AG10803 (cell line): ENCODE measurements around the gene ARHGEF28.

Source experiments
- DNase-seq: peaks from one replicate; pipeline ENCODE4 v3.0.0; 2010; ENCODE audit warnings: low read depth
- H3K4me3 ChIP-seq: 2 replicates; pipeline ENCODE4 v1.5.1; 2011; ENCODE audit warnings: mild to moderate bottlenecking, low read length, control low read depth
- TF ChIP-seq, protein P1 (sequence below): conservative IDR thresholded peaks from 2 replicates; pipeline ENCODE4 v1.5.1; 2011; ENCODE audit warnings: mild to moderate bottlenecking, low read length, control low read depth, inconsistent platforms

ARHGEF28 gene

DNA sequence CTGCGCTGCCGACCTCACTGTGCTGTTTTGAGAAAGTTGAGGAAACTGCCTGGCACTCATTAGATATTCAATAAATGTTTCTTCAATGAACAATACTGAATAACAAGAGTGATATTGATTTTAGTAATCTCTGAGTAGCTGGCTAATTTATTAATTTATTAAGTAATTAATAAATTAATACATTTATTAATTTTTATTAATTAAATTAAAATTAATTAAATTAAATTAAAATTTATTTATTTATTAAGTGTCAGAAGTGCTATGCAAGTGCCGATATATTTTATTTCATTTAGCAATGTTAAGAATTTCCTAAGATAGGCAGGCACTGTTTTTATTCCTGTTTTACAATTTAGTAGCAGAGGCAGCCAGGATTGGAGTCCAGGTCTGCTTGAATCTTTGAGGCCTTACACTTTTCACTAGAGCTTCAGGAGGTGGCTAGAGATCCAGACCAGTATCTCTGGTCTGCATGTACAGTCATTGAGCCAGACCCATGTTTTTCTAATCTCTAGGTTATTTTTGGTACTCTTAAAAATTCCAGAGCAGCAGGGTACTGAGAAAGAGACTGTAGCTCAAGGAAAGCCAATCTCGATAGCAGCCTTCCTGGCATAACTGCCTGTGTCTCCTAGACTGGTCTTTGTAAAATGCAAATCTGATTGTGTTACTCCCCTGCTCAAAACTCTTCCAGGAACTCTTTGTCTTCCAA, 109.2 kb downstream of the ARHGEF28 start:
- DNase-seq, result no peak
- H3K4me3 ChIP-seq, result no peak overlapping the region
- TF ChIP-seq, protein P1, sequence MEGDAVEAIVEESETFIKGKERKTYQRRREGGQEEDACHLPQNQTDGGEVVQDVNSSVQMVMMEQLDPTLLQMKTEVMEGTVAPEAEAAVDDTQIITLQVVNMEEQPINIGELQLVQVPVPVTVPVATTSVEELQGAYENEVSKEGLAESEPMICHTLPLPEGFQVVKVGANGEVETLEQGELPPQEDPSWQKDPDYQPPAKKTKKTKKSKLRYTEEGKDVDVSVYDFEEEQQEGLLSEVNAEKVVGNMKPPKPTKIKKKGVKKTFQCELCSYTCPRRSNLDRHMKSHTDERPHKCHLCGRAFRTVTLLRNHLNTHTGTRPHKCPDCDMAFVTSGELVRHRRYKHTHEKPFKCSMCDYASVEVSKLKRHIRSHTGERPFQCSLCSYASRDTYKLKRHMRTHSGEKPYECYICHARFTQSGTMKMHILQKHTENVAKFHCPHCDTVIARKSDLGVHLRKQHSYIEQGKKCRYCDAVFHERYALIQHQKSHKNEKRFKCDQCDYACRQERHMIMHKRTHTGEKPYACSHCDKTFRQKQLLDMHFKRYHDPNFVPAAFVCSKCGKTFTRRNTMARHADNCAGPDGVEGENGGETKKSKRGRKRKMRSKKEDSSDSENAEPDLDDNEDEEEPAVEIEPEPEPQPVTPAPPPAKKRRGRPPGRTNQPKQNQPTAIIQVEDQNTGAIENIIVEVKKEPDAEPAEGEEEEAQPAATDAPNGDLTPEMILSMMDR, result no peak

DNA sequence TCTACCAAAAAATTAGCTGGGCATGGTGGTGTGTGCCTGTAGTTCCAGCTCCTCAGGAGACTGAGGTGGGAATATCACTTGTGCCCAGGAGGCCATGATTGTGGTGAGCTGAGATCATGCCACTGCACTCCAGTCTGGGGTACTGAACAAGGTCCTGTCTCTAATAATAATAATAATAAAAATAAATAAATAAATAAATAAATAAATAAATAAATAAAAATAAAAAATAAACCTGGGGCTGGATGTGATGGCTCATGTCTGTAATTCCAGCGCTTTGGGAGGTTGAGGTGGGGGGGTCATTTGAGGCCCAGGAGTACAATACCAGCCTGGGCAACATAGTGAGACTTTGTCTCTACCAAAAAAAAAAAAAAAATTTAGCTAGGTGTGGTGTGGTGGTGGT, 113.7 kb downstream of the ARHGEF28 start:
- TF ChIP-seq, protein P1, result no peak
- H3K4me3 ChIP-seq, result no peak overlapping the region
- no peak for DNase-seq

GRCh38 chr5:73740274-73740790, 114.3 kb downstream of the ARHGEF28 start:
- H3K4me3 ChIP-seq, result no peak overlapping the region
- TF ChIP-seq, protein P1, result no peak
- DNase-seq, result no peak

- no peak for DNase-seq
- TF ChIP-seq, protein P1, result no peak
- no peak overlapping the region for H3K4me3 ChIP-seq
These were observed 117.2 kb downstream of the ARHGEF28 start for GRCh38 chr5:73743161-73743560.

DNA sequence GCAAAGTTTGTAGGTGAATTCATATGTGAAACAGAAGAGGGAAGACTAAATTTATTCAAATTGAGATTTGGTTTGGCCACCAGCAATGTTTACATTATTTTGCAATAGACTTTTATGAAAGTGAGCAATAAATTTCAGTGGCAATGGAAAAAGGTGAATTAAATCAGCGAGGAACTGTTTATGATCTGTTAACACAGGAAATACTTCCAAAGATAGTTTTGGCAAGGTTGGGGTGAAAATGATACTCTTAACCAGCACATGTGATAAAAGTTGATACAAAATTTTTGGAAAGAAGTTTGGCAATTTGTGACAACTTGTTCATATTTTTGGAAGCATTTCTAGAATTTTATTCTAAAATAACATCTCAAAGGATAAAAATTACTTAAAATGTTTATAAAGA, 119.8 kb downstream of the ARHGEF28 start:
- no peak overlapping the region for H3K4me3 ChIP-seq
- DNase-seq, result no peak
- TF ChIP-seq, protein P1, result no peak

- H3K4me3 ChIP-seq, result no peak overlapping the region
- no peak for DNase-seq
- TF ChIP-seq, protein P1, result no peak
These were observed 120.6 kb downstream of the ARHGEF28 start for GRCh38 chr5:73746608-73747007.

- no peak overlapping the region for H3K4me3 ChIP-seq
- TF ChIP-seq, protein P1, result no peak
- no peak for DNase-seq
These were observed 121.8 kb downstream of the ARHGEF28 start for GRCh38 chr5:73747696-73748380.
